M059J (cell line): ENCODE data around the gene ZNF580. TPM values are rescaled to one million over a fixed set of nuclear protein-coding genes. Genes with fewer than 3 reads are reported as not detected.

Experiments
- DNase-seq: peaks from one replicate; pipeline ENCODE4 v3.0.0-alpha.2; 2012; ENCODE audit warnings: low read depth
- total RNA-seq: library from RNA; depleted of rRNA; stranded (reverse); fragments of >200 nt; shearing (Covaris generic); gene quantifications from 2 replicates; pipeline ENCODE4 v1.2.3, GENCODE V29; 2014

Gene ZNF580
- total RNA-seq, 1 experiment from 2014 or later = 20.9 TPM

GRCh38 chr19:55660404-55660803 lies 19.6 kb downstream of the ZNF580 start:
- DNase-seq = no peak

GRCh38 chr19:55660991-55661390 lies 20.2 kb downstream of the ZNF580 start:
- DNase-seq = no peak

- DNase-seq = no peak
These were observed 21.0 kb downstream of the ZNF580 start for GRCh38 chr19:55661826-55662225.

- no peak for DNase-seq
These were observed 23.2 kb downstream of the ZNF580 start for GRCh38 chr19:55663846-55664536.

- no peak for DNase-seq
These were observed 25.7 kb downstream of the ZNF580 start for GRCh38 chr19:55666343-55667005.

- DNase-seq = no peak
These were observed 26.2 kb downstream of the ZNF580 start for GRCh38 chr19:55667006-55667381.

GRCh38 chr19:55667511-55667910 lies 26.7 kb downstream of the ZNF580 start:
- DNase-seq = no peak

GRCh38 chr19:55667958-55668357 lies 27.2 kb downstream of the ZNF580 start:
- no peak for DNase-seq

GRCh38 chr19:55668603-55669348 lies 28.0 kb downstream of the ZNF580 start:
- no peak for DNase-seq

GRCh38 chr19:55669418-55670279 lies 28.8 kb downstream of the ZNF580 start:
- DNase-seq = no peak

- no peak for DNase-seq
These were observed 29.7 kb downstream of the ZNF580 start for GRCh38 chr19:55670280-55671053.

GRCh38 chr19:55671054-55671378 lies 30.2 kb downstream of the ZNF580 start:
- DNase-seq = no peak

GRCh38 chr19:55672418-55672817 lies 31.6 kb downstream of the ZNF580 start:
- DNase-seq = peak; percentile 32

GRCh38 chr19:55673465-55673864 lies 32.7 kb downstream of the ZNF580 start:
- no peak for DNase-seq

GRCh38 chr19:55673889-55674288 lies 33.1 kb downstream of the ZNF580 start:
- no peak for DNase-seq

- DNase-seq = no peak
These were observed 33.6 kb downstream of the ZNF580 start for GRCh38 chr19:55674459-55674840.

- peak; percentile 96 for DNase-seq
These were observed 34.2 kb downstream of the ZNF580 start, which contains the start of gene EPN1 for GRCh38 chr19:55674841-55675660. Gene EPN1 (plus strand): TSS chr19:55675226. CDS start chr19:55678628, 3,402 bp downstream.

- no peak for DNase-seq
These were observed 35.0 kb downstream of the ZNF580 start for GRCh38 chr19:55675661-55676354.

GRCh38 chr19:55676383-55676782 lies 35.6 kb downstream of the ZNF580 start:
- DNase-seq = no peak
